HUES6 (cell line): Measurements from ENCODE around the gene PSD2.

Source experiments
- H3K27ac ChIP-seq: 2 replicates; pipeline ENCODE4 v1.7.0; 2013; ENCODE audit warnings: low read depth, mild to moderate bottlenecking, low read length, inconsistent platforms
- H3K27me3 ChIP-seq: 2 replicates; pipeline ENCODE4 v1.6.1; 2013; ENCODE audit warnings: low read length; ENCODE audit not compliant: control insufficient read depth, insufficient read depth
- H3K36me3 ChIP-seq: 2 replicates; pipeline ENCODE4 v1.6.1; 2013; ENCODE audit warnings: low read length; ENCODE audit not compliant: control insufficient read depth, insufficient read depth
- H3K4me1 ChIP-seq: 2 replicates; pipeline ENCODE4 v1.6.1; 2013; ENCODE audit warnings: low read length; ENCODE audit not compliant: control insufficient read depth, insufficient read depth
- H3K4me3 ChIP-seq: 2 replicates; pipeline ENCODE4 v1.5.1; 2013; ENCODE audit warnings: low read depth, low read length
- H3K9ac ChIP-seq: one replicate; pipeline ENCODE4 v1.6.1; 2013; ENCODE audit warnings: mild to moderate bottlenecking, low read length
- H3K9me3 ChIP-seq: 2 replicates; pipeline ENCODE4 v1.6.1; 2013; ENCODE audit warnings: low read depth, low read length; ENCODE audit not compliant: control insufficient read depth, insufficient read depth

Gene PSD2

DNA sequence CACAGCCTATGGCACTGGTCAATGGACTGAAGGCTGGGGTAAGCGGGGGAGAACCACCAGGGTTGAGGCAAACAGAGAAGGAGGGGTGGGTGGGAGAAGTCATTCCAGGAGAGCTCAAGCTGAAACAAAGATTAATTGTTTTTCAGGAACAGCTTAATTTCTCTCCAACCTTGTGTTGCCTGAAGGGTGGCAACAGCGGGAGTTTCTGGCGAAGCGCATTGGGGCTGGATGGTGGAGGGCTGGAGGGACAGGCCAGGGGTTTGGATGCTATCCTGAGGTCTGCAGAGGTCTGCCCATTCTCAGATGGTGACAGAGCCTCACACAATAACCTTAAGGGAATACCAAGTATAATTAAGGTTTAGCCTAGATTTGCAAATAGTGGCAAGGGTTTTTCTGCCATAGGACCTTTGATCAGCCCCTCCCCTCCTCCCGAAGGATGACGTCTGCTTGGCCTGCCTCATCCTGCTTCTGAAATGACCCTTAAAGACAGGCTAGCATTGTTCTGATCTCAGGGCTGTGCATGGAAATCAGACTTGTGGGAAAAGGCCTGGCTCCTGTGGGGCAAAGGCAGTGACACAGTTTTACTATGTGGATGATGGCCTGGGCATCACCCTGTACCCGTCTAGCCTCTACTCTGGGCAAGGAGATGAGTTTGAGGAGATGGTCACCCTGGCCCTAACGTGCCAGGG lies 32.7 kb downstream of the PSD2 start:
- Histone ChIP-seq H3K9me3 (no peaks in the 10 kb centered on the region), H3K4me1 (no peaks in the 10 kb centered on the region), H3K36me3 (no peaks in the 10 kb centered on the region), H3K27ac (no peak overlapping the region), H3K9ac (no peak overlapping the region), H3K27me3 (peaks cover 60% of the 10 kb centered on the region), H3K4me3 (no peak overlapping the region)

- Histone ChIP-seq H3K9me3 (no peaks in the 10 kb centered on the region), H3K36me3 (no peaks in the 10 kb centered on the region), H3K4me1 (no peaks in the 10 kb centered on the region), H3K9ac (no peak overlapping the region), H3K27me3 (peaks cover 68% of the 10 kb centered on the region), H3K27ac (no peak overlapping the region), H3K4me3 (no peak overlapping the region)
Observed at GRCh38 chr5:139829471-139829870, 33.9 kb downstream of the PSD2 start.

- H3K27me3 ChIP-seq, result peaks cover 60% of the 10 kb centered on the region
- no peaks in the 10 kb centered on the region for H3K36me3 ChIP-seq
- no peak overlapping the region for H3K9ac ChIP-seq
- H3K27ac ChIP-seq, result no peak overlapping the region
- no peak overlapping the region for H3K4me3 ChIP-seq
- H3K9me3 ChIP-seq, result no peaks in the 10 kb centered on the region
- no peaks in the 10 kb centered on the region for H3K4me1 ChIP-seq
Observed at GRCh38 chr5:139831624-139832023, 36.0 kb downstream of the PSD2 start.

DNA sequence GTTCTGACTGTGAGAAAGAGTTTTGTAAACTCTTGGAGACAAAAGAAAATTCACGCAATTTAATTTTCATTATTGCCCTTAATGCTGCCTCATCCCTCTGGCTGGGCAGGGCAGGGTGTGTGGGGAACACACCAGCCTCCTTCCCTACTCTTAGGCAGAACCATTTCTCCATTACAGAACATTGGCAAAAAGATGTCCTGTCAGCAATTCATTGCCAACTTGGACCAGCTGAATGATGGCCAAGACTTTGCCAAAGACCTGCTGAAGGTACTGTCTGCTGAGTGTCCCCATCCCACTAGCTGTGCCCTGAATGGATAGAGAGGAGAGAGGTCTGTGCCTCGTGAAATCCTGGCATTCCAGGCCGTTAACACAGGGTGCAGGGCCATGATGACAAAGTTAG lies 37.9 kb downstream of the PSD2 start:
- no peaks in the 10 kb centered on the region for H3K9me3 ChIP-seq
- H3K27ac ChIP-seq, result no peak overlapping the region
- no peak overlapping the region for H3K9ac ChIP-seq
- no peaks in the 10 kb centered on the region for H3K36me3 ChIP-seq
- no peaks in the 10 kb centered on the region for H3K4me1 ChIP-seq
- no peak overlapping the region for H3K4me3 ChIP-seq
- H3K27me3 ChIP-seq, result peaks cover 50% of the 10 kb centered on the region

- no peaks in the 10 kb centered on the region for H3K36me3 ChIP-seq
Observed at GRCh38 chr5:139835656-139836055, 40.0 kb downstream of the PSD2 start.

DNA sequence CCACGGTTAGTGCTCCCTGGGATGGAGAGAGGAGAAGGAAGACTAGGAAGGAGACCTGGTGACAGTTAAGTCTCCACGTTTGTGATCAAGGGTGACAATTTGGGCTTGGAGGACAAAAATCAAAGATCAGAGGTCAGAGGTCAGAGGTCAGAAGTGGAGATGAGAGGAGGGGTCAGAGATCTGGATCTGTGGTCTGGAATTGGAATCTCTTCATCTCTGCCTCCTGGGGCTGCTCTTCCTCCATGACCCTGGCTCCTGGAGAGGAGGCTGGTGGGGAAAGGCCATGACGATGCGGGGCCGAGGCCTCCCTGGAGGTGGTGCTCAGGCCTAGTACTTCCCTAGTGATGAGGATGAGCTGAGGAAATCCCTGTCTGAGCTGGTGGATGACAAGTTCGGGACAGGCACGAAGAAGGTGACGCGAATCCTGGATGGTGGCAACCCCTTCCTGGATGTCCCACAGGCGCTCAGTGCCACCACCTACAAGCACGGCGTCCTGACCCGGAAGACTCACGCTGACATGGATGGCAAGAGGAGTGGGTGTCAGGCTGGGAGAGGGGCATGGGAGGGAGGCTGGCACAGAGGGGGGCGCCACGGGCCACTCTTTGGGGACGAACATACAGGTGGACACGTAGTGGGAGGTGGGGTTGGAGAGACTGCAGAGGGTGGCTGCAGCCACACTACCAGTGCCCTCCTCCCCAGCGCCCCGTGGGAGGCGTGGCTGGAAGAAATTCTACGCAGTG lies 41.0 kb downstream of the PSD2 start:
- Histone ChIP-seq H3K36me3 (no peaks in the 10 kb centered on the region), H3K27me3 (peaks cover 36% of the 10 kb centered on the region), H3K27ac (no peak overlapping the region), H3K9me3 (no peaks in the 10 kb centered on the region), H3K4me1 (no peaks in the 10 kb centered on the region), H3K9ac (no peak overlapping the region), H3K4me3 (no peak overlapping the region)

More at GRCh38 chr5:139835656-139836055, 40.0 kb downstream of the PSD2 start:
- no peak overlapping the region for H3K9ac ChIP-seq
- H3K4me3 ChIP-seq, result no peak overlapping the region
- H3K27me3 ChIP-seq, result peaks cover 45% of the 10 kb centered on the region
- H3K9me3 ChIP-seq, result no peaks in the 10 kb centered on the region
- H3K27ac ChIP-seq, result no peak overlapping the region
- no peaks in the 10 kb centered on the region for H3K4me1 ChIP-seq

DNA sequence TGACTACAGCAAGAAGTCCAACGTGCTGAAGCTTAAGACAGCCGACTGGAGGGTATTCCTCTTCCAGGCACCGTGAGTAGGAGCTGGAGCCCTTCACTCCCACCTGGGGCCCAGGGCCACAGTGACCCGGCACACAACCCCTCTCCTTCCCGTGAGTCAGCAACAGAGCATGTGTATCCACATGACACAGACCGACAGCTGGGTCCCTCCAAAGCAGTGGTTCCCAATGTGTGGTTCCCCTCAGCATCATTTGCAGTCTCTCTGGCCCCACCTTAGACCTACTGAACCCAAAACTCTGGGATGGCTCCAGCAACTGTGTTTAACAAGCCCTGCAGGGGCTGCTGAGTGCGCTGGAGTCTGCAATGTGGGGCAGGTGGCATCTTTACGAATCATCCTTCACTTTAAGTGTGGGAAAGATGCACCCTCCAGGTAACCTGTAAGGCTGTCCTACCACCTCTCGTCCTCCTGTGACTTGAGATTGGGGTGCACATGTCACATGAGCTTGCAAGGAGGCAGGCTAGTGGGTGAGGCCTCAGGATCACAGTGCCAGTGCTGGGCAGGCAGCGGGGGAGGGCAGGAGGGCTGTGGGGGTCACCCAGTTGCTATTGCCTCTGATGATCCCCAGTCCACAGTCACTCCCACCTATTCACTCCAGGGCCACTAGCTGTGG lies 42.2 kb downstream of the PSD2 start:
- Histone ChIP-seq H3K27ac (no peak overlapping the region), H3K9me3 (no peaks in the 10 kb centered on the region), H3K4me1 (no peaks in the 10 kb centered on the region), H3K36me3 (no peaks in the 10 kb centered on the region), H3K27me3 (peaks cover 30% of the 10 kb centered on the region), H3K9ac (no peak overlapping the region), H3K4me3 (no peak overlapping the region)

DNA sequence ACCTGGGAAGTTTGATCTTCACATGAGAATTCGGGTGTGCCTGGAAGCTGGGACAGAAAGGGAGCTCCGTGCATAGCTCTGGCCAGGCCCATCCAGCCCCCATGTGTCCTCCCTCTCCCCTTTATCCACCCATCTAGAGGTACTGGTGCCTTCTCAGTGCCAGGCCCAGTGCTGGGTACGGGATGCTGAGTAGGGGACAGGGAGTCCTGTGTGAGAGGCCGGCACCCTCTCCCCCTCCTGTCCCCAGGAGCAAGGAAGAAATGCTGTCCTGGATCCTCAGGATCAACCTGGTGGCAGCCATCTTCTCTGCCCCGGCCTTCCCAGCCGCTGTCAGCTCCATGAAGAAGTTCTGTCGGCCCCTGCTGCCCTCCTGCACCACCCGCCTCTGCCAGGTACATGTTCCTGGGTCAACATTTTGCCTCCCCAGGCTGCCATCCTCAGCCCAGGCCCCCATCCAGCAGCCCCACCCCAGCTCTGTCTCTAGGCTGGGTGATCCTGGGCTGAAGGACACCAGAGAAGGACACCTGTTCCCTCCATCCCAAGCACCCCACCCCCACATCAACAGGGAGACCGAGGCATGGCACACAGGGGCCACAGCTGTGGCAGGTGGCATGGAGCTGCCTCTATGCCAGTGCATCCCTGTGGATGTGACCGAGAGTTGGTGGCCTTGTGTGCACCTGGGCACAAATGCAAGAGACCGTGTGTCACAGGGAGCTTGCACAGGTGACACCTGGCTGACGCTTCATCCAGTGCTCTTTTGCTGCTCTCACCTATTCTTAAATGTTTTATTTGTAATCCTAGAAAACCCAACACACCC lies 43.0 kb downstream of the PSD2 start:
- no peaks in the 10 kb centered on the region for H3K4me1 ChIP-seq
- H3K9me3 ChIP-seq, result no peaks in the 10 kb centered on the region
- H3K36me3 ChIP-seq, result no peaks in the 10 kb centered on the region
- H3K4me3 ChIP-seq, result no peak overlapping the region
- no peak overlapping the region for H3K27ac ChIP-seq
- no peak overlapping the region for H3K9ac ChIP-seq
- H3K27me3 ChIP-seq, result peaks cover 27% of the 10 kb centered on the region

- H3K27me3 ChIP-seq, result peaks cover 24% of the 10 kb centered on the region; the same call in 1 of the 2 replicates
- no peak overlapping the region for H3K9ac ChIP-seq
Observed at GRCh38 chr5:139839232-139839815, 43.7 kb downstream of the PSD2 start.

DNA sequence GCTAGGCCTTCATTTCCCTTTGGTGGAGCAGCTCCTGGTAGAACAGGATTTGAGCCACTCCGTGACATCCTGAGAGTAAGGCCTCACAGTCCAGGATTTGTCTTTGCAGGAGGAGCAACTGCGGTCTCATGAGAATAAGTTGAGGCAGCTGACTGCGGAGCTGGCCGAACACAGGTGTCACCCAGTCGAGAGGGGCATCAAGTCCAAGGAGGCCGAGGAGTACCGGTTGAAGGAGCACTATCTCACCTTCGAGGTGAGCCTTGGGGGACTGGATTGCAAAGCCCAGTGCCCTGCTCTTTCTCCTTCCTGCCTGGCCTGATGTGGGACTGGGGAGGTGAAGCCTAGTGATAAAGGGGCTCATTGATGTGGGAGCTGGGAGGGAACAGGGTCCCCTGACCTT lies 44.3 kb downstream of the PSD2 start:
- Histone ChIP-seq H3K27ac (no peak overlapping the region), H3K4me1 (no peaks in the 10 kb centered on the region), H3K36me3 (no peaks in the 10 kb centered on the region), H3K9ac (no peak overlapping the region), H3K9me3 (no peaks in the 10 kb centered on the region), H3K4me3 (no peak overlapping the region), H3K27me3 (peaks cover 24% of the 10 kb centered on the region)

More at GRCh38 chr5:139839232-139839815, 43.7 kb downstream of the PSD2 start:
- Histone ChIP-seq H3K36me3 (no peaks in the 10 kb centered on the region), H3K9me3 (no peaks in the 10 kb centered on the region), H3K4me3 (no peak overlapping the region), H3K4me1 (no peaks in the 10 kb centered on the region), H3K27ac (no peak overlapping the region)
